Caki2 (cell line): ENCODE measurements around the gene SEMA5A. TPM values are rescaled to one million over a fixed set of nuclear protein-coding genes. Genes with fewer than 3 reads are reported as not detected.

Experiments
- DNase-seq: peaks from one replicate; pipeline ENCODE4 v3.0.0-alpha.2; 2015; ENCODE audit warnings: low read depth
- in situ Hi-C: cut with HindIII; loops from 2 replicates; pipeline ENCODE4 v1.10.0; 2016; ENCODE audit warnings: low sequenced_read_pairs, low pct_unique_long_range_greater_than_20kb, mixed read lengths
- total RNA-seq: library from RNA; depleted of rRNA; stranded (reverse); fragments of >200 nt; shearing (Covaris generic); gene quantifications from 2 replicates; pipeline ENCODE4 v1.2.3, GENCODE V29; 2014; ENCODE audit warnings: low replicate concordance

The SEMA5A gene
- total RNA-seq, 1 experiment from 2014 or later, result 0.57 TPM

DNA sequence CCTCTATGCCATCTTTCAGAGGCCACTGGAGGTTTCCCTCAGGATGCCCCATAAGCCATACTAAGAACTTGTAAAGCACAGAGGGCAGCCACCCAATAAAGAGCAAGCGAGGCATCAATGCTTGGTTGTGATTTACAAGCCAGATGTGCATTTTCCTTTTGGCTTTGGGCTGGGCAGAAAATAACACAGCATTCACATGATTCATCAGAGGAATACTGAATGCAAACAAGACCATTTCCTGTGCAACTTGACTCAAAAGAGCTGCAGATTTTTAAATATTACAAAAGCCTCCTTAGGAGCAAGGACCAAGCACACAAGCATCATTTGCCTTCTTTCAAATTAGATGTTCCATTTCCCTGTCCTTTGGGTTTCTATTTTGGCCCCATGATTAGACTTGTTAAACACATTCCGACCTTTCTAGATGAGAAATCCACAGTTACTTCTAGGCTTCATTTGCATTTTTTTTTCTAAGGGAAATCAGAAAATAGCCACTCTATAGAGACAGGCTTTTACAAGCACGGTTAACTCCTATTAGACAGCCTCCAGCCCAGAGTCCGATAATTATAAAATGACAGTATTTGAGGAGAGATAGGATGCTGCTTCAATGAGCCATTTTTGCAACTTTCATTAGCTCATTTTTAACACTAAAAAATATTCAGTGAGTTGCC is 207.8 kb downstream of the SEMA5A start:
- no peak for DNase-seq

GRCh38 chr5:9335754-9336495 is 209.9 kb downstream of the SEMA5A start:
- DNase-seq, result no peak
- in situ Hi-C loops, result no loop called here

More for the DNA sequence above, 207.8 kb downstream of the SEMA5A start:
- in situ Hi-C loops, result no loop called here

DNA sequence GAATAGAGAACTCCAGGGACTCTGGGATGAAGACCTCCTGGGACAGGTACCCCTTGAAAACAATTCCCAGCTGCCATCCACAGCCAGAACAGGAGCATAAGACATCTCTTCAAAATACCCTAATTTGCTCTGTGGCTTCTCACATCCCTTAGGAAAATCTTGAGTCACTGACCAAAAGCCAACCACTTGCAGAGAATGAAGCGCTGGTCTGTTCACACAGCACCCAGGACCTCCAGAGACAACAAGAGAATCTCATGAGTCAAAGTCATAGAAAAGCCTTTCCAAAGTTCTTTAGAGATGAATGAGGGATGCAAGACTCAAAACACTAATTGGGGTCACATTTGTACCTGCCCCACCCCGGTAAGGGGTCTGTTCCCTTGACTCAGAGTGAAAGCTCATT is 210.6 kb downstream of the SEMA5A start:
- DNase-seq, result no peak
- in situ Hi-C loops, result no loop called here

- in situ Hi-C loops, result no loop called here
- no peak for DNase-seq
Measured at GRCh38 chr5:9332026-9332425, 213.8 kb downstream of the SEMA5A start.

GRCh38 chr5:9331372-9331771 is 214.5 kb downstream of the SEMA5A start:
- in situ Hi-C loops, result no loop called here

DNA sequence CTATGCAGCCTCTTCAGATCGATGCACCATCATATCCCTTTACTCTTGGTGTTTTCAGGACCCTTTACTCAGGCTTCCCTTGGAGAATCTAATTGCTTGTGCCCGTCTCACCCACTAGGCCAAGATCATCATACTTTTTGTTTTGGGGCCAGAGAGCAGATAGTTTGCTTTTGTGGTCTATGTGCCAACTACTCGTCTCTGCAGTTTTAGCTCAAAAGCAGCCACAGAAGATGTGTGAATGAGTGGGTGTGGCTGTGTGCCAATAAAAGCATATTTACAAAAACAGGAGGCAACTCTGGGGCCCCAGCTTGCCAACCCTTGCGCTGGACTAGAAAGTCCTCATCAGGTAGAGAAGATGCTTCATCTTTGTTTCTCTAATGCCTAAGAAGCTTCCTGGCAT is 216.8 kb downstream of the SEMA5A start:
- in situ Hi-C loops, result no loop called here
- DNase-seq, result no peak

More at GRCh38 chr5:9331372-9331771, 214.5 kb downstream of the SEMA5A start:
- no peak for DNase-seq

DNA sequence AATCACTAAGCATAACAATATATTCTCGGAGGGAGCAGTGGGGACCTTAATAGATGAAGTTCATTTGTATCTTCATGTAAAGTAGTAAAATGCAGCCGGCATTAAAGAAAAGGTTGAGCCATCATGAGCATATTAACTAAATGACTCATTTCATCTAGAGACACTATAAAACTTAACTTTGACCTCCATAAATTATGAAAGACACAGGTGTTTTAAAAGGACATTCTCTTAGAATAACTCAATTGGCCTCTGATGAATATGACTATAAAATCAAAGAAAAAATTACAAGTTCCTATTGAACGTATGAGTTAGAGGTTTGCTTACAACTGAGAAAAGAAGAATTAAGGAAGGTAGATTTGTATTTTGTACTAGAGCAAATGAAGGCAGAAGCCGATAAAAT is 220.3 kb downstream of the SEMA5A start:
- in situ Hi-C loops, result no loop called here
- DNase-seq, result no peak

DNA sequence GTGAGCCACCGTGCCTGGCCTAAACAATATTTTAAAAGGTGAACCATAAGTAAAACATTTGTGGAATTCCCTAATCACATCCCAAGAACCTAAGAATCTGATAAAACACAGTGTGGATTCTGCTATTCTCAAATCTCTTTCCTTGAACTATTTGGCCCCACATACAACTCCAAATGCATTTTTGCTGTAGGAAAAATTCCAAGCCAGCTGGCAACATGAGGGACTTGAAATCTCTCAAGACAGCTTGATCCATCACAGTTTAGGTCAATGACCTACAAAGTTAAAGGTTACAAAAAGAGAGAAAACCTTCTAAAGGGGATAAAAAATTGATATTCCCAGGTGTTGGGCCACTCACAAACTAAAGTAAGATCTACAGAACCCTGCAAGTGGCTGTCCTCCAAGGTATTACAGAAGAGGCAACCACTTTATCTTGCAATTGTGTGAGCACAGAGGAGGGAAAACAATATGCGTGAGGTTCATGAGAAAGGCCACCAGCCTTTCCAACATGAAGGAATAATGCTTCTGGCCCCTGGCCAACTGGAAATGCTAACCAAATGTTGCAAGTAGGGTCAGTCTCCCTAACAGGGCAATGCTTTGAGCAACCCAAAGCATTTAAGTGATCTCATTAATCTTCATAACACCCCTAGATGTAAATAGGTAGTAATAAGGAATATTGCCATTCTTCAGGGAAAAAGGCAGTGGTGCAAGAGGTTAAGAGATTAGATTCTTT is 221.4 kb downstream of the SEMA5A start:
- no peak for DNase-seq
- in situ Hi-C loops, result no loop called here

DNA sequence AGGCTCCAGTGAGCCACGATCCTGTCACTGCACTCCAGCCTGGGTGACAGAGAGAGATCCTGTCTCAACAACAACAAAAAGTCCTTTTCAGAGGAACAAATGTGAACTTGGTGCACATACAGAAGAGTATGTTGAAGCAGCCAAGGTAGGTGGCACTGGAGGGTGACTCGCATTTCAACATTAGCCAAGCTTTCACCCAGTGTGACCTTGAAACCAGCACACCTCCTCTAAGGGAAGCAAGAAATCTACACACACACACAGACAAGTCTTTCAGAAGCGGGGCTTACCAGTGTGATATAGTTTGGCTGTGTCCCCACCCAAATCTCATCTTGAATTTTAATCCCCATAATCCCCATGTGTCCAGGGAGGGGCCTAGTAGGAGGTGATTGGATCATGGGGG is 225.2 kb downstream of the SEMA5A start:
- no peak for DNase-seq
- in situ Hi-C loops, result no loop called here

DNA sequence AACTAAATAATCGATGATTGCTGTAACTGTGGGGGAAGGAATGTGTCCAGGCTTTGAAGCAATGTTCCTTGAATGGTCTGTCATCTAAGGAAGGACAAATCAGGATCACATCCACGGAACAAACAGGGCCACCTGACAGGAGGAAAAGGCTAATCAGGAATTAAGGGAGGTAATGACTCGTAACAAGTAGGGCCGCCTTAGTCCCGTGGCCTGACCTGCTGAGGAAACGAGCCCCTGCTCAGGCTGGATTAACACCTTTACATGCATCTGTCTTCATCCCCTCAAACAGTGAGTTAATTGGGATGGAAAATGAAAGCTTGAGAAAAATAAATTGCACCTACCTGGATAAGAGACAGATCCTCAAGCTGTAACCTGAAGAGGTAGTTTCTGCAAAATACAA is 227.8 kb downstream of the SEMA5A start:
- DNase-seq, result no peak
- in situ Hi-C loops, result no loop called here

GRCh38 chr5:9316733-9317132 is 229.1 kb downstream of the SEMA5A start:
- in situ Hi-C loops, result no loop called here
- DNase-seq, result no peak

GRCh38 chr5:9316041-9316440 is 229.8 kb downstream of the SEMA5A start:
- no peak for DNase-seq
- in situ Hi-C loops, result no loop called here

DNA sequence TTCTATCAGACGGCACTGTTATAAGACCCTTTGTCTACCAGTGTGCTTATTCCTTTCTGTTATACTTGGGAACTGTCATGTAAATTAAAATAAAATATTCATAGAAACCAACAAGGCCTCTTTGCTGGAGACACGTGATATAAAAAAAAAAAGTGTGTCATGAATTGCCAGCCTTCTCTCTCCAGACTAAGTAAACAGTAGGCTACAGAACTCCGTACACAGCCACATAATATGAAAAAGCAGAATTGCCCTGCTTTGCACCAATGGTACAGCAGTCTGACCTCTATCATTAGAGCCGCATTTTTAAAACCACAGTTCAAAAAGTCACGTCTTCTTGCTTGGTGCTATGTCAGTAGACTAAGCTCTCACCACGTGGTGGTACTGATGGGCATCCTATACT is 231.3 kb downstream of the SEMA5A start:
- no peak for DNase-seq
- in situ Hi-C loops, result no loop called here

GRCh38 chr5:9313751-9314150 is 232.1 kb downstream of the SEMA5A start:
- in situ Hi-C loops, result no loop called here
- no peak for DNase-seq

GRCh38 chr5:9307150-9307549 is 238.7 kb downstream of the SEMA5A start:
- DNase-seq, result no peak
- in situ Hi-C loops, result no loop called here

DNA sequence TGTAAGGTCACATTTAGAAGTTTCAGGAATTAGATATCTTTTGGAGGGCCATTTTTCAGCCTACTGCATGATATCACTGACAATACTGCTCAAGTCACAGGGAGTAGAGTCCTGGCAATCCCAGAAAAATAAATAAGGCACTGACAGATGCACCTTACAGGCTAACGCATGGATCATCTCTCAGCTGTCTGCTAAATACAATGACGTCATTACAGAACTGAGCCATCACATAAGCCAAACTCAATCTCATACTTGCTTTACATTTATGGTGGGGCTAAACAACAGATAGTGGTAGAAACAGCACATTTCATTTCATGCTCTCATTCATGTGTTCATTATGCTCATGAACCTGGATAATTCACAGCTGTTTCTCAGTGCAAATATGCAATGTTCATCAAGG is 243.7 kb downstream of the SEMA5A start:
- in situ Hi-C loops, result no loop called here
- DNase-seq, result no peak

- in situ Hi-C loops, result no loop called here
- DNase-seq, result no peak
Measured at GRCh38 chr5:9301200-9301599, 244.7 kb downstream of the SEMA5A start.

DNA sequence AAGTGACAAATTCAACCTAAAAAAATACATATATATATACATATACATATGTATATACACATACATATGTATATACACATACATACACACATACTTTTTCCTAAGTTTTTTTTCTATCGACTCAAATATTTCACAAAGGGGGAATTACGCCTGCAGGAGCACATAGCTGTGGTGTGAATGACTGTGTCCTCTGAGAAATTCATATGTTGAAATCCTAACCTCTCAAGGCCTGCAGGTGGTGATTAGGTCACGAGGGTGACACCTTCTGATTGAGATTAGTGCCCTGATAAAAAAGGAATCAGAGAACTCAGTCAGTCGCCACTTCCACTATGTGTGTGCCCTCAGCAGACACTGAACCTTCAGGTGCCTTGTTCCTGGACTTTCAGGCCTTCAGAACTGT is 248.7 kb downstream of the SEMA5A start:
- in situ Hi-C loops, result no loop called here
- no peak for DNase-seq

DNA sequence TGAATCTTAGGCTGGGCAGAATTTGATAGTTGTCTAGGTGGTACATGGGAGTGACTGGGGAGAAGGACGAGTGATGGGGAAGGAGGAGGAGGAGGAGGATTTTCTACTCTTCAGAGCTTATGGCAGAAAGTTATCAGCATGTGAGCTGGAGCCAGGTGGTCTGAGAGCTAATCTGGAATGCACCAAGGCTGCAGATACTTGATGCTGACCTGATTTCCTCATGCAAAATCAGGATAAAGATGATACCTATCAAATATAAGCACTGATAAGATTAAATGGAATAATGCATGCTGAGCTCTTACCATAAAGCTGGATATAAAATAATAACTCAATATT is 250.4 kb downstream of the SEMA5A start:
- in situ Hi-C loops, result no loop called here
- no peak for DNase-seq
